SK-N-MC (cell line): ENCODE measurements around the gene ZNF148.

ENCODE experiments used
- EZH2 ChIP-seq: fragments of 200-600 bp; sonication (generic); IDR thresholded peaks from one replicate; pipeline ENCODE4 v1.6.1; 2017; ENCODE audit warnings: antibody characterized with exemption
- FOXP2 ChIP-seq: optimal IDR thresholded peaks from 2 replicates; pipeline ENCODE3; 2011; ENCODE audit warnings: mild to moderate bottlenecking, moderate library complexity; ENCODE audit not compliant: insufficient read depth; ENCODE audit errors: extremely low read length, control extremely low read depth
- POLR2AphosphoS5 ChIP-seq: IDR thresholded peaks from 2 replicates; pipeline ENCODE4 v1.6.1; 2012; ENCODE audit warnings: mild to moderate bottlenecking, low read depth, low read length, borderline replicate concordance

DNA sequence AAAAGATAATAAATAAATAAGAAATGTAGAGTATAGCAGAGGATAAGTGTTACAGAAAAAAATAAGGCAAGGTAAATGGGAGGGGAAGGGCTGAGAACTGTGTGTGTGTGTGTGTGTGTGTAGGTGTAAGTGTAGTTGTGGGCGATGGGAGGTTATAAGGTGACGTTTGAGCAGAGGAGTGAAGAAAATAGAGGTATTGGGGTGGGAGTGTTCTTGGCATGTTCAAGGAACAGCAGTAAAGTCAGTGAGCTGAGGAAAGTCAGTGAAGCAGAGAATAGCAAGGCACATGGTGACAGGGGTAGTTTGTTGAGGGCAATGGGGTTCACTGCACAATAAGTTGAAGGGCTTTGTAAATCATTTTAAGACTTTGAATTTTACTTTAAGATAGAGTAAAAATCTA is 30.9 kb upstream of the ZNF148 start:
- no peak for TF ChIP-seq POLR2AphosphoS5
- TF ChIP-seq EZH2, result no peak
- no peak for TF ChIP-seq FOXP2
